ENCODE data around the gene CSAG3.
"Not testable (repeated sequence)": the region's sequence is repeated elsewhere in the genome, so short reads cannot be mapped to it uniquely, and the experiment has no call there.

Gene CSAG3

DNA sequence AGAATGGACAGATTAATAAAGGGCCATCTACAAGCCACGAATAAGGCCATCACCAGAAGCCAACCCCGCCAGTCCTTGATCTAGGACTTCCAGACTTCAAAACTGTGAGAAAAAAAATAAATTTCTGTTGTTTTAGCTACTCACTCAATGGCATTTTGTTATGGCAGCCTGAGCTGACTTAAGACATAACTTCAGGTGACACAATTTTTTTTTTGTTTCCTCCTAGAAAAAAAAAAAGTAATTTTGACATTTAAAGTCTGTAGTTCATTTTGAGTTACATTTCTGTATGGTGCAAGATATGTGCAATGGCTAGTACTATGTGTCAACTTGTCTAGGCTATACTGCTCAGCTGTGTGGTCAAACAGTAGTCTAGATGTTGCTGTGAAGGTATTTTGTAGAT, at the start of gene CSAG3:
Gene CSAG3, plus strand, starts transcription at position 301 of the 400 bp plus-strand sequence.
- H3K27ac ChIP-seq; H3K4me3 ChIP-seq; DNase-seq (ENCODE audit: low spot score): not testable (repeated sequence)

DNA sequence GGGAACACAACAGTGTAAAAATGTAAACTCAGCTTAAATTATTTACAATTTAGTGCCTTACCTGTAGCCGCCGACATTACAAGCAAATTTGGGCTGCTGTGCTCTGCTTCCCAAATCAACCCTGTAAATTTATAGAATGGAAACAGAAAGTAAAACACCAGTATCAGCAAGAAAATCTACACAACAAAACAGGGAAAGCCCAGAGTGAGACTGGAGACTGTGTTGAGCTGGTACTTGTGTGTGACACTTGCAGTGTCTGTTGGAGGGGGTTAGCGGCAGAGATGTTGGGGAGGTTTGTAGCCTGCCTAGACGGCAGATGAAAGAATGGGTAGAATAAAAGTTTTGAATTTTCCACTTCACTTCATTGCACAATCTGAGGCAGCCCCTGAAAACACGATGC, 45.8 kb upstream of the CSAG3 start:
- not testable (repeated sequence) for DNase-seq (ENCODE audit: low spot score); H3K27ac ChIP-seq; H3K4me3 ChIP-seq

DNA sequence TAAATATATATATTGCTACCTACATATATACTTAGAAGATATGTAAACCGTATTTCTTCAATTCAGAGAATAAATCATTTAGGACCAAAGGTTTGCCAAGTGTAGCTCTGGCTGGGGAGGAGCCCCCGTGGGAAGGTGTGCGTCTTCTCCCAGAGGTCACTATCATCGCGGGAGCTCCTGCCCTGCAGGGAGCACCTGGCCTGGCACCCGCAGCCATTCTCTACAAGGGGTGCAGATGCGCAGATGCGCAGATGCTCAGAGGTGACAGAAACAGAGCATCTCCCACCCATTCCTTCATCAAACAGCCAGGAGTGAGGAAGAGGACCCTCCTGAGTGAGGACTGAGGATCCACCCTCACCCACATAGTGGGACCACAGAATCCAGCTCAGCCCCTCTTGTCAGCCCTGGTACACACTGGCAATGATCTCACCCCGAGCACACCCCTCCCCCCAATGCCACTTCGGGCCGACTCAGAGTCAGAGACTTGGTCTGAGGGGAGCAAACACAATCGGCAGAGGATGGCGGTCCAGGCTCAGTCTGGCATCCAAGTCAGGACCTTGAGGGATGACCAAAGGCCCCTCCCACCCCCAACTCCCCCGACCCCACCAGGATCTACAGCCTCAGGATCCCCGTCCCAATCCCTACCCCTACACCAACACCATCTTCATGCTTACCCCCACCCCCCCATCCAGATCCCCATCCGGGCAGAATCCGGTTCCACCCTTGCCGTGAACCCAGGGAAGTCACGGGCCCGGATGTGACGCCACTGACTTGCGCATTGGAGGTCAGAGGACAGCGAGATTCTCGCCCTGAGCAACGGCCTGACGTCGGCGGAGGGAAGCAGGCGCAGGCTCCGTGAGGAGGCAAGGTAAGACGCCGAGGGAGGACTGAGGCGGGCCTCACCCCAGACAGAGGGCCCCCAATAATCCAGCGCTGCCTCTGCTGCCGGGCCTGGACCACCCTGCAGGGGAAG, 44.9 kb upstream of the CSAG3 start, which contains the start of gene MAGEA2B:
Gene MAGEA2B, plus strand, starts transcription at position 814 of the 973 bp plus-strand sequence. CDS start 2,479 bp downstream, outside the sequence.
- DNase-seq (ENCODE audit: low spot score); H3K4me3 ChIP-seq; H3K27ac ChIP-seq: not testable (repeated sequence)

DNA sequence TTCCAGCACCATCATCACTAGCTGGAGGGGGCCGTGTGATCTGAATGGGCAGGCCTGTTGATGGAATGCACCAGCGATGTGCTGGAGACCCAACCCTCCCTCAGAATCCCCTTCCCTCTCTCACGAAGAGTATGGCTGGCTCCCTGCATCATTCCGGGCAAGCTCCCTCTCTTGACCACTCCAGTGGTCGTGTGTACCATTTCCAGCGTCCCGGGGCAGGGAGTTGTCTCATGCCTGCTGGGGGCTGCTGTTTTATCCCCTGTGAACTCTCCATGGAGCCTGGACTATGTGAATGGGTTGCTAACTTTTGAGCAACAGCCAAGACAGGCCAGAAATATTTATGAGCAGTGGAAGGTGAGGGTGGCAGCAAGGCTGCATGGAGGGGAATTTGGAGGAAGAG, 33.6 kb upstream of the CSAG3 start:
- TF ChIP-seq, protein P1, sequence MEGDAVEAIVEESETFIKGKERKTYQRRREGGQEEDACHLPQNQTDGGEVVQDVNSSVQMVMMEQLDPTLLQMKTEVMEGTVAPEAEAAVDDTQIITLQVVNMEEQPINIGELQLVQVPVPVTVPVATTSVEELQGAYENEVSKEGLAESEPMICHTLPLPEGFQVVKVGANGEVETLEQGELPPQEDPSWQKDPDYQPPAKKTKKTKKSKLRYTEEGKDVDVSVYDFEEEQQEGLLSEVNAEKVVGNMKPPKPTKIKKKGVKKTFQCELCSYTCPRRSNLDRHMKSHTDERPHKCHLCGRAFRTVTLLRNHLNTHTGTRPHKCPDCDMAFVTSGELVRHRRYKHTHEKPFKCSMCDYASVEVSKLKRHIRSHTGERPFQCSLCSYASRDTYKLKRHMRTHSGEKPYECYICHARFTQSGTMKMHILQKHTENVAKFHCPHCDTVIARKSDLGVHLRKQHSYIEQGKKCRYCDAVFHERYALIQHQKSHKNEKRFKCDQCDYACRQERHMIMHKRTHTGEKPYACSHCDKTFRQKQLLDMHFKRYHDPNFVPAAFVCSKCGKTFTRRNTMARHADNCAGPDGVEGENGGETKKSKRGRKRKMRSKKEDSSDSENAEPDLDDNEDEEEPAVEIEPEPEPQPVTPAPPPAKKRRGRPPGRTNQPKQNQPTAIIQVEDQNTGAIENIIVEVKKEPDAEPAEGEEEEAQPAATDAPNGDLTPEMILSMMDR (IDR thresholded peaks at IDR 0.05): no peak
- peak; percentile 50 for DNase-seq (ENCODE audit: low spot score)
- Histone ChIP-seq H3K27ac (no peak overlapping the region), H3K4me3 (no peak overlapping the region)

DNA sequence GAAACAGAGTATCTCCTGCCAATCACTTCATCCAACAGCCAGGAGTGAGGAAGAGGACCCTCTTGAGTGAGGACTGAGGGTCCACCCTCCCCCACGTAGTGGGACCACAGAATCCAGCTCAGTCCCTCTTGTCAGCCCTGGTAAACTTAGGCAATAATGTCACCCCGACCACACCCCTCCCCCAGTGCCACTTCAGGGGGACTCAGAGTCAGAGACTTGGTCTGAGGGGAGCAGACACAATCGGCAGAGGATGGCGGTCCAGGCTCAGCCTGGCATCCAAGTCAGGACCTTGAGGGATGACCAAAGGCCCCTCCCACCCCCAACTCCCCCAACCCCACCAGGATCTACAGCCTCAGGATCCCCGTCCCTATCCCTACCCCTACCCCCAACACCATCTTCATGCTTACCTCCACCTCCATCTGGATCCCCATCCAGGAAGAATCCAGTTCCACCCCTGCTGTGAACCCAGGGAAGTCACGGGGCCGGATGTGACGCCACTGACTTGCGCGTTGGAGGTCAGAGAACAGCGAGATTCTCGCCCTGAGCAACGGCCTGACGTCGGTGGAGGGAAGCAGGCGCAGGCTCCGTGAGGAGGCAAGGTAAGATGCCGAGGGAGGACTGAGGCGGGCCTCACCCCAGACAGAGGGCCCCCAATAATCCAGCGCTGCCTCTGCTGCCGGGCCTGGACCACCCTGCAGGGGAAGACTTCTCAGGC, 25.6 kb upstream of the CSAG3 start, which contains the start of the genes CSAG1 and MAGEA12:
Gene CSAG1, minus strand, starts transcription at position 461 of the 715 bp plus-strand sequence. CDS start 1,261 bp downstream, outside the sequence.
Gene MAGEA12, plus strand, starts transcription at position 497 of the 715 bp plus-strand sequence. CDS start 2,405 bp downstream, outside the sequence.
- TF ChIP-seq, protein P1 (IDR thresholded peaks at IDR 0.05): no peak
- DNase-seq (ENCODE audit: low spot score): peak; percentile 69
- Histone ChIP-seq H3K4me3 (no peak within 1 kb of the TSS), H3K27ac (no peak within 1 kb of the TSS)

DNA sequence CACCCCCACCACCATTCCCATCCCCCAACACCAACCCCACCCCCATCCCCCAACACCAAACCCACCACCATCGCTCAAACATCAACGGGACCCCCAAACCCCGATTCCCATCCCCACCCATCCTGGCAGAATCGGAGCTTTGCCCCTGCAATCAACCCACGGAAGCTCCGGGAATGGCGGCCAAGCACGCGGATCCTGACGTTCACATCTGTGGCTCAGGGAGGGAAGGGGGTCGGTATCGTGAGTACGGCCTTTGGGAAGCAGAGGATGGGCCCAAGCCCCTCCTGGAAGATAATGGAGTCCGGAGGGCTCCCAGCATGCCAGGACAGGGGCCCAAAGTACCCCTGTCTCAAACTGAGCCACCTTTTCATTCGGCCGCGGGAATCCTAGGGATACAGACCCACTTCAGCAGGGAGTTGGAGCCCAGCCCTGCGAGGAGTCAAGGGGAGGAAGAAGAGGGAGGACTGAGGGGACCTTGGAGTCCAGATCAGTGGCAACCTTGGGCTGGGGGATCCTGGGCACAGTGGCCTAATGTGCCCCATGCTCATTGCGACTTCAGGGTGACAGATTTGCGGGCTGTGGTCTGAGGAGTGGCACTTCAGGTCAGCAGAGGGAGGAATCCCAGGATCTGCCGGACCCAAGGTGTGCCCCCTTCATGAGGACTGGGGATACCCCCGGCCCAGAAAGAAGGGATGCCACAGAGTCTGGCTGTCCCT, 24.7 kb upstream of the CSAG3 start:
- not testable (repeated sequence) for H3K27ac ChIP-seq, H3K4me3 ChIP-seq
- peak; percentile 50 for DNase-seq (ENCODE audit: low spot score)

DNA sequence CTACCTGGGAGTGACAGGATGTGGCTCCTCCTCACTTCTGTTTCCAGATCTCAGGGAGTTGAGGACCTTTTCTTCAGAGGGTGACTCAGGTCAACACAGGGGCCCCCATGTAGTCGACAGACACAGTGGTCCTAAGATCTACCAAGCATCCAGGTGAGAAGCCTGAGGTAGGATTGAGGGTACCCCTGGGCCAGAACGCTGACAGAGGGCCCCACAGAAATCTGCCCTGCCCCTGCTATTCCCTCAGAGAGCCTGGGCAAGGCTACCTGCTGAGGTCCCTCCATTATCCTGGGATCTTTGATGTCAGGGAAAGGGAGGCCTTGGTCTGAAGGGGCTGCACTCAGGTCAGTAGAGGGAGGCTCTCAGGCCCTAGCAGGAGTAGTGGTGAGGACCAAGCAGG, 23.9 kb upstream of the CSAG3 start:
- TF ChIP-seq, protein P1 (IDR thresholded peaks at IDR 0.05): no peak
- DNase-seq (ENCODE audit: low spot score): no peak

DNA sequence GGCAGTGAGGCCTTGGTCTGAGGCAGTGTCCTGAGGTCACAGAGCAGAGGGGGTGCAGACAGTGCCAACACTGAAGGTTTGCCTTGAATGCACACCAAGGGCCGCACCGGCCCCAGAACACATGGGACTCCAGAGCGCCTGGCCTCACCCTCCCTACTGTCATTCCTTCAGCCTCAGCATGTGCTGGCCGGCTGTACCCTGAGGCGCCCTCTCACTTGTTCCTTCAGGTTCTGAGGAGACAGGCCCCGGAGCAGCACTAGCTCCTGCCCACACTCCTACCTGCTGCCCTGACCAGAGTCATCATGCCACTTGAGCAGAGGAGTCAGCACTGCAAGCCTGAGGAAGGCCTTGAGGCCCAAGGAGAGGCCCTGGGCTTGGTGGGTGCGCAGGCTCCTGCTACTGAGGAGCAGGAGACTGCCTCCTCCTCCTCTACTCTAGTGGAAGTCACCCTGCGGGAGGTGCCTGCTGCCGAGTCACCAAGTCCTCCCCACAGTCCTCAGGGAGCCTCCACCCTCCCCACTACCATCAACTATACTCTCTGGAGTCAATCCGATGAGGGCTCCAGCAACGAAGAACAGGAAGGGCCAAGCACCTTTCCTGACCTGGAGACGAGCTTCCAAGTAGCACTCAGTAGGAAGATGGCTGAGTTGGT, 23.0 kb upstream of the CSAG3 start:
- Histone ChIP-seq H3K27ac (no peak overlapping the region), H3K4me3 (no peak overlapping the region)
- peak; percentile 65 for DNase-seq (ENCODE audit: low spot score)
- TF ChIP-seq, protein P1 (IDR thresholded peaks at IDR 0.05): no peak

More for the DNA sequence above, 23.9 kb upstream of the CSAG3 start:
- no peak overlapping the region for H3K4me3 ChIP-seq
- no peak overlapping the region for H3K27ac ChIP-seq

DNA sequence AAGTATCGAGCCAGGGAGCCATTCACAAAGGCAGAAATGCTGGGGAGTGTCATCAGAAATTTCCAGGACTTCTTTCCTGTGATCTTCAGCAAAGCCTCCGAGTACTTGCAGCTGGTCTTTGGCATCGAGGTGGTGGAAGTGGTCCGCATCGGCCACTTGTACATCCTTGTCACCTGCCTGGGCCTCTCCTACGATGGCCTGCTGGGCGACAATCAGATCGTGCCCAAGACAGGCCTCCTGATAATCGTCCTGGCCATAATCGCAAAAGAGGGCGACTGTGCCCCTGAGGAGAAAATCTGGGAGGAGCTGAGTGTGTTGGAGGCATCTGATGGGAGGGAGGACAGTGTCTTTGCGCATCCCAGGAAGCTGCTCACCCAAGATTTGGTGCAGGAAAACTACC, 22.5 kb upstream of the CSAG3 start:
- not testable (repeated sequence) for H3K27ac ChIP-seq, H3K4me3 ChIP-seq
- peak; percentile 43 for DNase-seq (ENCODE audit: low spot score)

All from coronary artery (tissue), 2 donors.